ENCODE measurements around the gene CALCB.

Gene CALCB

DNA sequence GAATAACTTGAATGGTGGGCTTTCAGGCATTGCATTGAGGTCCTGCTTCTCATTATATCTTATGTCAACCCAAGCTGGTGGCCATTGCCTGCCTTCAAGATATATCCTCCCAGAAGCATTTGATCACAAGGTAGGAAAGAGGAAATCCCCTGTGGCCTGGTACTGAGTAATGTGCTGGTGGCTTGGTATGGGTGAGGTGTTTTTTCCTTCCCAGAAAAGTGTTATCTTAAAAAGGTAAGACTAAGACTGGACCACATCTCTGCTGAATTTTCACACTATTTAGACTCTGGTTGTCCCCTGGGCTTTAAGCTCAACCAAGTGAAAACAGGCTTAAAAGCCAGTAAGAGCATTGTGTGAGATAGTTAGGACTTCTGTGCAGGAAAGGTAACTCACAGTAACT lies 45.0 kb downstream of the CALCB start:
- no peak for DNase-seq (ENCODE audit: low read depth in 2 of 2)

GRCh38 chr11:15119352-15119751 lies 46.0 kb downstream of the CALCB start:
- no peak for DNase-seq (ENCODE audit: low read depth in 2 of 2)

GRCh38 chr11:15119826-15120225 lies 46.4 kb downstream of the CALCB start:
- DNase-seq (ENCODE audit: low read depth in 2 of 2), result no peak

DNA sequence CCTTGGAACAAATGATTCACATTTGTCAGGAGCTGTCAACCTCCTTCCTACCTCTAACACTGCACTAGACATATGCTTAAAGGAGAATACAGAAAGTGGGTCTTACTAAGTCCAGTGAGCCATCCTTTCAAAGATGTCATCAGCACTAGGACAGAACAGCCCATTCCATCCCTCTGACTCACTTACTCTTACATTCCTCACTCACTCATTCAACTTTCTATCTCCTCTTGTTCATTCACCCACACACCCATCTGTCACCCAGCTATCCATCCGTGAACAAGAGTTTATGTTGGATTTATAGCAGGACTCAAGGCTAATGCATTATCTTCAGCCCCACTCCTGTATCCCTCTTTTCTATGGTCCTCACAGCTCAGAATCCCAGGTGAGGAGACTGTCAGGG lies 50.5 kb downstream of the CALCB start:
- DNase-seq (ENCODE audit: low read depth in 2 of 2), result no peak

- DNase-seq (ENCODE audit: low read depth in 2 of 2), result no peak
Measured at GRCh38 chr11:15124528-15124927, 51.1 kb downstream of the CALCB start.

GRCh38 chr11:15127341-15127740 lies 53.9 kb downstream of the CALCB start:
- DNase-seq (ENCODE audit: low read depth in 2 of 2), result no peak
